Panc1 (cell line): Measurements from ENCODE around the gene SF3A2.

Source experiments
- CTCF ChIP-seq: fragments of 450-650 bp; IDR thresholded peaks from 2 replicates; pipeline ENCODE4 v1.5.1; 2017; ENCODE audit warnings: mild to moderate bottlenecking
- POLR2AphosphoS5 ChIP-seq: IDR thresholded peaks from 2 replicates; pipeline ENCODE4 v1.6.1; 2012; ENCODE audit warnings: mild to moderate bottlenecking, low read depth, low read length, moderate library complexity
- REST ChIP-seq, 2 experiments: IDR thresholded peaks; 2 replicates each; pipeline ENCODE4 v1.6.1; 2011 to 2012; ENCODE audit warnings: low read depth in 2 of 2, control low read depth in 1 of 2, low read length in 1 of 2, mild to moderate bottlenecking in 1 of 2, moderate library complexity in 1 of 2; ENCODE audit not compliant: insufficient read depth in 1 of 2
- SIN3A ChIP-seq: IDR thresholded peaks from 2 replicates; pipeline ENCODE4 v1.6.1; 2012; ENCODE audit warnings: low read depth, mild to moderate bottlenecking, low read length, moderate library complexity, borderline replicate concordance; ENCODE audit not compliant: insufficient read depth
- TCF7L2 ChIP-seq: IDR thresholded peaks from 2 replicates; pipeline ENCODE4 v1.6.1; 2011; ENCODE audit warnings: mild to moderate bottlenecking, low read depth, low read length, inconsistent platforms

- TF ChIP-seq CTCF (no peak), TCF7L2 (no peak), SIN3A (no peak), POLR2AphosphoS5 (no peak), REST (IDR thresholded peaks at IDR 0.05; ENCODE audit: insufficient read depth in 1 of 2, low read depth in 2 of 2, low read length in 1 of 2) (no peak)
Observed at GRCh38 chr19:2207008-2207407, 29.6 kb upstream of the SF3A2 start.
